HepG2 (cell line): ENCODE results near the gene MED12. TPM values are rescaled to one million over a fixed set of nuclear protein-coding genes. Genes with fewer than 3 reads are reported as not detected.

Experiments used
- CHD4 ChIP-seq: fragments of 200-600 bp; sonication (generic); IDR thresholded peaks from 2 replicates; pipeline ENCODE4 v1.7.0; 2017; ENCODE audit warnings: mild to moderate bottlenecking, low read length, borderline replicate concordance
- GABPA ChIP-seq, 2 experiments: IDR thresholded peaks; 2 replicates each; pipeline ENCODE4 v1.6.1; 2011 to 2016; ENCODE audit warnings: low read depth in 2 of 2, low read length in 1 of 2, missing biosample characterization in 1 of 2, missing genetic modification characterization in 1 of 2
- HES4 ChIP-seq: sonication (generic); formaldehyde crosslinking; IDR thresholded peaks from 2 replicates; pipeline ENCODE4 v1.9.0; 2021; ENCODE audit warnings: mild to moderate bottlenecking, missing genetic modification reagents, borderline replicate concordance
- HMGA1 ChIP-seq: sonication (generic); formaldehyde crosslinking; conservative IDR thresholded peaks from 2 replicates; pipeline ENCODE4 v1.4.0; 2020; ENCODE audit warnings: missing genetic modification reagents
- RBM22 ChIP-seq: fragments of 200-400 bp; formaldehyde crosslinking; optimal IDR thresholded peaks from 2 replicates; pipeline ENCODE3; 2017; ENCODE audit warnings: mild to moderate bottlenecking, low read length, moderate library complexity
- RFX1 ChIP-seq: fragments of 450-650 bp; IDR thresholded peaks from 2 replicates; pipeline ENCODE4 v1.6.1; 2017
- TSC22D2 ChIP-seq: sonication (generic); formaldehyde crosslinking; IDR thresholded peaks from 2 replicates; pipeline ENCODE4 v1.5.1; 2020; ENCODE audit warnings: missing genetic modification reagents, mild to moderate bottlenecking, borderline replicate concordance
- ZNF335 ChIP-seq: sonication (generic); formaldehyde crosslinking; IDR thresholded peaks from 2 replicates; pipeline ENCODE4 v1.4.0; 2020; ENCODE audit warnings: missing genetic modification reagents
- ZNF430 ChIP-seq: sonication (generic); formaldehyde crosslinking; IDR thresholded peaks from 2 replicates; pipeline ENCODE4 v1.9.0; 2021; ENCODE audit warnings: mild to moderate bottlenecking, missing genetic modification reagents
- ZNF510 ChIP-seq: sonication (generic); formaldehyde crosslinking; IDR thresholded peaks from 2 replicates; pipeline ENCODE4 v1.4.0; 2020; ENCODE audit warnings: low read depth, mild to moderate bottlenecking, missing genetic modification reagents
- ZNF629 ChIP-seq: sonication (generic); formaldehyde crosslinking; conservative IDR thresholded peaks from 2 replicates; pipeline ENCODE4 v1.5.0; 2020; ENCODE audit warnings: missing genetic modification reagents
- ZNF775 ChIP-seq: sonication (generic); formaldehyde crosslinking; IDR thresholded peaks from 2 replicates; pipeline ENCODE4 v1.4.0; 2020; ENCODE audit warnings: missing genetic modification reagents, mild to moderate bottlenecking, moderate library complexity, borderline replicate concordance
- polyA plus RNA-seq, 8 experiments: library from polyadenylated mRNA; depleted of rRNA in 3 of 8; stranded (reverse) in 7 of 8; unstranded in 1 of 8; fragments of >200 nt; fragmentation: Illumina TruSeq in 4 of 8; extraction: Trizol in 4 of 8; gene quantifications; 2 replicates each; pipeline versions ENCODE4 v1.2.1 to v1.2.3, GENCODE V29; 2011 to 2016; ENCODE audit warnings: low read depth in 4 of 8, missing spikeins in 1 of 8, mixed read lengths in 1 of 8; ENCODE audit not compliant: insufficient read depth in 1 of 8
- total RNA-seq, 5 experiments: library from RNA; depleted of rRNA; stranded (reverse); fragments of >200 nt; fragmentation: Illumina TruSeq; extraction: Trizol; gene quantifications; 2 replicates each; pipeline ENCODE4 v1.2.3, GENCODE V29; 2016; ENCODE audit warnings: low read depth in 1 of 5
- TF ChIP-seq, protein P1 (sequence below): sonication (generic); formaldehyde crosslinking; IDR thresholded peaks from 2 replicates; pipeline ENCODE4 v1.8.0; 2022; ENCODE audit warnings: mild to moderate bottlenecking, missing genetic modification reagents; ENCODE audit not compliant: insufficient replicate concordance
- TF ChIP-seq, protein P2 (sequence below): sonication (generic); formaldehyde crosslinking; IDR thresholded peaks from 2 replicates; pipeline ENCODE4 v1.4.0; 2020; ENCODE audit warnings: mild to moderate bottlenecking, low read depth, missing genetic modification reagents
- TF ChIP-seq, protein P3 (sequence below): sonication (generic); formaldehyde crosslinking; IDR thresholded peaks from 2 replicates; pipeline ENCODE4 v1.4.0; 2020; ENCODE audit warnings: mild to moderate bottlenecking, missing genetic modification reagents
- TF ChIP-seq, protein P4 (sequence below): sonication (generic); formaldehyde crosslinking; IDR thresholded peaks from 2 replicates; pipeline ENCODE4 v1.4.0; 2020; ENCODE audit warnings: missing genetic modification reagents, borderline replicate concordance
- TF ChIP-seq, protein P5 (sequence below): sonication (generic); formaldehyde crosslinking; IDR thresholded peaks from 2 replicates; pipeline ENCODE4 v1.9.0; 2022; ENCODE audit warnings: missing genetic modification reagents, mild to moderate bottlenecking, borderline replicate concordance
- TF ChIP-seq, protein P6 (sequence below): sonication (generic); formaldehyde crosslinking; conservative IDR thresholded peaks from 2 replicates; pipeline ENCODE4 v1.4.0; 2020; ENCODE audit warnings: missing genetic modification reagents
- TF ChIP-seq, protein P7 (sequence below): sonication (generic); formaldehyde crosslinking; IDR thresholded peaks from 2 replicates; pipeline ENCODE4 v1.4.0; 2020; ENCODE audit warnings: mild to moderate bottlenecking, missing genetic modification reagents
- TF ChIP-seq, protein P8 (sequence below): sonication (generic); formaldehyde crosslinking; IDR thresholded peaks from 2 replicates; pipeline ENCODE4 v1.5.1; 2020; ENCODE audit warnings: mild to moderate bottlenecking, missing genetic modification reagents, moderate library complexity

Gene MED12
- total and polyA plus RNA-seq, 2 of the 13 experiments (the other 11 are each of a cell fraction or from before 2014, with no cell fraction given) = 9.4 to 15.0 TPM

DNA sequence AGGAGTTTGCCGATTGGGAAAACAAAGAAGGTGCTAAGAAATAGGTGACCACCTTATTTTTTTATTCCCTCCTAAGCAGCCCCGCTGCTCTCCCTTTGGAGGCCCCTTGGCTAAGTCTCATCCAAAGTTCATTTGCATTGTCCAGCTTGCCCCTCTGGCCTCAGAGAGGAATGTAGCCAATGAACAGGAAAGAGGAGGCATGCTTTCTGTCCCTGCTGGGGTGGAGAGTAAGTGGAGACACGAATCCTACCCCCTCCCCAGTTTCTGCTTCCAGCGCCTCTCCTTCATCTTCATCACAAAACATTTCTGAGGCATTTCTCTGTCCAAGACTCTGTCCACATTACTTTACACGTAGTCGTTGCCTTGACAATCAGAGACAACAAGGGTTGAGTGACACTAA, 64.9 kb downstream of the MED12 start (continued):
- no peak for TF ChIP-seq HES4 (CRISPR knock-in tag)
- TF ChIP-seq, protein P1, sequence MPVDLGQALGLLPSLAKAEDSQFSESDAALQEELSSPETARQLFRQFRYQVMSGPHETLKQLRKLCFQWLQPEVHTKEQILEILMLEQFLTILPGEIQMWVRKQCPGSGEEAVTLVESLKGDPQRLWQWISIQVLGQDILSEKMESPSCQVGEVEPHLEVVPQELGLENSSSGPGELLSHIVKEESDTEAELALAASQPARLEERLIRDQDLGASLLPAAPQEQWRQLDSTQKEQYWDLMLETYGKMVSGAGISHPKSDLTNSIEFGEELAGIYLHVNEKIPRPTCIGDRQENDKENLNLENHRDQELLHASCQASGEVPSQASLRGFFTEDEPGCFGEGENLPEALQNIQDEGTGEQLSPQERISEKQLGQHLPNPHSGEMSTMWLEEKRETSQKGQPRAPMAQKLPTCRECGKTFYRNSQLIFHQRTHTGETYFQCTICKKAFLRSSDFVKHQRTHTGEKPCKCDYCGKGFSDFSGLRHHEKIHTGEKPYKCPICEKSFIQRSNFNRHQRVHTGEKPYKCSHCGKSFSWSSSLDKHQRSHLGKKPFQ = no peak
- TF ChIP-seq, protein P2, sequence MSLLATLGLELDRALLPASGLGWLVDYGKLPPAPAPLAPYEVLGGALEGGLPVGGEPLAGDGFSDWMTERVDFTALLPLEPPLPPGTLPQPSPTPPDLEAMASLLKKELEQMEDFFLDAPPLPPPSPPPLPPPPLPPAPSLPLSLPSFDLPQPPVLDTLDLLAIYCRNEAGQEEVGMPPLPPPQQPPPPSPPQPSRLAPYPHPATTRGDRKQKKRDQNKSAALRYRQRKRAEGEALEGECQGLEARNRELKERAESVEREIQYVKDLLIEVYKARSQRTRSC (CRISPR knock-in tag) = no peak
- no peak for TF ChIP-seq ZNF430 (CRISPR knock-in tag)
- TF ChIP-seq HMGA1 (CRISPR knock-in tag) = no peak
- TF ChIP-seq, protein P3, sequence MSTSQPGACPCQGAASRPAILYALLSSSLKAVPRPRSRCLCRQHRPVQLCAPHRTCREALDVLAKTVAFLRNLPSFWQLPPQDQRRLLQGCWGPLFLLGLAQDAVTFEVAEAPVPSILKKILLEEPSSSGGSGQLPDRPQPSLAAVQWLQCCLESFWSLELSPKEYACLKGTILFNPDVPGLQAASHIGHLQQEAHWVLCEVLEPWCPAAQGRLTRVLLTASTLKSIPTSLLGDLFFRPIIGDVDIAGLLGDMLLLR = no peak
- TF ChIP-seq RBM22 = no peak
- no peak for TF ChIP-seq ZNF775 (CRISPR knock-in tag)
- TF ChIP-seq, protein P4, sequence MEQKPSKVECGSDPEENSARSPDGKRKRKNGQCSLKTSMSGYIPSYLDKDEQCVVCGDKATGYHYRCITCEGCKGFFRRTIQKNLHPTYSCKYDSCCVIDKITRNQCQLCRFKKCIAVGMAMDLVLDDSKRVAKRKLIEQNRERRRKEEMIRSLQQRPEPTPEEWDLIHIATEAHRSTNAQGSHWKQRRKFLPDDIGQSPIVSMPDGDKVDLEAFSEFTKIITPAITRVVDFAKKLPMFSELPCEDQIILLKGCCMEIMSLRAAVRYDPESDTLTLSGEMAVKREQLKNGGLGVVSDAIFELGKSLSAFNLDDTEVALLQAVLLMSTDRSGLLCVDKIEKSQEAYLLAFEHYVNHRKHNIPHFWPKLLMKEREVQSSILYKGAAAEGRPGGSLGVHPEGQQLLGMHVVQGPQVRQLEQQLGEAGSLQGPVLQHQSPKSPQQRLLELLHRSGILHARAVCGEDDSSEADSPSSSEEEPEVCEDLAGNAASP = no peak
- no peak for TF ChIP-seq CHD4
- peak; percentile 30; the same call in 1 of the 2 replicates for TF ChIP-seq RFX1
- TF ChIP-seq, protein P5, sequence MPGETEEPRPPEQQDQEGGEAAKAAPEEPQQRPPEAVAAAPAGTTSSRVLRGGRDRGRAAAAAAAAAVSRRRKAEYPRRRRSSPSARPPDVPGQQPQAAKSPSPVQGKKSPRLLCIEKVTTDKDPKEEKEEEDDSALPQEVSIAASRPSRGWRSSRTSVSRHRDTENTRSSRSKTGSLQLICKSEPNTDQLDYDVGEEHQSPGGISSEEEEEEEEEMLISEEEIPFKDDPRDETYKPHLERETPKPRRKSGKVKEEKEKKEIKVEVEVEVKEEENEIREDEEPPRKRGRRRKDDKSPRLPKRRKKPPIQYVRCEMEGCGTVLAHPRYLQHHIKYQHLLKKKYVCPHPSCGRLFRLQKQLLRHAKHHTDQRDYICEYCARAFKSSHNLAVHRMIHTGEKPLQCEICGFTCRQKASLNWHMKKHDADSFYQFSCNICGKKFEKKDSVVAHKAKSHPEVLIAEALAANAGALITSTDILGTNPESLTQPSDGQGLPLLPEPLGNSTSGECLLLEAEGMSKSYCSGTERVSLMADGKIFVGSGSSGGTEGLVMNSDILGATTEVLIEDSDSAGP (CRISPR knock-in tag) = peak; percentile 48; the same call in 1 of the 2 replicates
- TF ChIP-seq, protein P6, sequence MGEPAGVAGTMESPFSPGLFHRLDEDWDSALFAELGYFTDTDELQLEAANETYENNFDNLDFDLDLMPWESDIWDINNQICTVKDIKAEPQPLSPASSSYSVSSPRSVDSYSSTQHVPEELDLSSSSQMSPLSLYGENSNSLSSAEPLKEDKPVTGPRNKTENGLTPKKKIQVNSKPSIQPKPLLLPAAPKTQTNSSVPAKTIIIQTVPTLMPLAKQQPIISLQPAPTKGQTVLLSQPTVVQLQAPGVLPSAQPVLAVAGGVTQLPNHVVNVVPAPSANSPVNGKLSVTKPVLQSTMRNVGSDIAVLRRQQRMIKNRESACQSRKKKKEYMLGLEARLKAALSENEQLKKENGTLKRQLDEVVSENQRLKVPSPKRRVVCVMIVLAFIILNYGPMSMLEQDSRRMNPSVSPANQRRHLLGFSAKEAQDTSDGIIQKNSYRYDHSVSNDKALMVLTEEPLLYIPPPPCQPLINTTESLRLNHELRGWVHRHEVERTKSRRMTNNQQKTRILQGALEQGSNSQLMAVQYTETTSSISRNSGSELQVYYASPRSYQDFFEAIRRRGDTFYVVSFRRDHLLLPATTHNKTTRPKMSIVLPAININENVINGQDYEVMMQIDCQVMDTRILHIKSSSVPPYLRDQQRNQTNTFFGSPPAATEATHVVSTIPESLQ = no peak
- no peak for TF ChIP-seq ZNF629 (CRISPR knock-in tag)
- no peak for TF ChIP-seq GABPA (IDR thresholded peaks at IDR 0.05; ENCODE audit: low read depth, low read length)
- peak; percentile 27; the same call in 1 of the 2 replicates for TF ChIP-seq GABPA (CRISPR knock-in tag; IDR thresholded peaks at IDR 0.05; ENCODE audit: low read depth)
- no peak for TF ChIP-seq TSC22D2 (CRISPR knock-in tag)
- no peak for TF ChIP-seq ZNF335 (CRISPR knock-in tag)
- TF ChIP-seq, protein P7, sequence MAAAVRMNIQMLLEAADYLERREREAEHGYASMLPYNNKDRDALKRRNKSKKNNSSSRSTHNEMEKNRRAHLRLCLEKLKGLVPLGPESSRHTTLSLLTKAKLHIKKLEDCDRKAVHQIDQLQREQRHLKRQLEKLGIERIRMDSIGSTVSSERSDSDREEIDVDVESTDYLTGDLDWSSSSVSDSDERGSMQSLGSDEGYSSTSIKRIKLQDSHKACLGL (CRISPR knock-in tag) = no peak
- TF ChIP-seq, protein P8, sequence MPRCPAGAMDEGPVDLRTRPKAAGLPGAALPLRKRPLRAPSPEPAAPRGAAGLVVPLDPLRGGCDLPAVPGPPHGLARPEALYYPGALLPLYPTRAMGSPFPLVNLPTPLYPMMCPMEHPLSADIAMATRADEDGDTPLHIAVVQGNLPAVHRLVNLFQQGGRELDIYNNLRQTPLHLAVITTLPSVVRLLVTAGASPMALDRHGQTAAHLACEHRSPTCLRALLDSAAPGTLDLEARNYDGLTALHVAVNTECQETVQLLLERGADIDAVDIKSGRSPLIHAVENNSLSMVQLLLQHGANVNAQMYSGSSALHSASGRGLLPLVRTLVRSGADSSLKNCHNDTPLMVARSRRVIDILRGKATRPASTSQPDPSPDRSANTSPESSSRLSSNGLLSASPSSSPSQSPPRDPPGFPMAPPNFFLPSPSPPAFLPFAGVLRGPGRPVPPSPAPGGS = no peak
- TF ChIP-seq ZNF510 (CRISPR knock-in tag) = no peak
